Memory B cell (primary cell): ENCODE measurements around the gene PTPRN2.

ENCODE experiments used
- ATAC-seq: fragments of 150-1000 bp; cut with Tn5 transposase; 2 replicates; pipeline ENCODE4 v1.10.0; 2021; ENCODE audit warnings: low read depth, mild to moderate bottlenecking, moderate library complexity
- DNase-seq, 2 donors: peaks; one replicate each; pipeline ENCODE4 v3.0.0; 2022; ENCODE audit warnings: low spot score in 2 of 2
- H3K27ac Mint-ChIP-seq: one replicate; pipeline ENCODE4 v1.8.0; 2022; ENCODE audit warnings: mild to moderate bottlenecking, moderate library complexity, mixed read lengths
- H3K27me3 Mint-ChIP-seq: one replicate; pipeline ENCODE4 v1.8.0; 2022; ENCODE audit warnings: mixed read lengths
- H3K36me3 Mint-ChIP-seq: one replicate; pipeline ENCODE4 v1.8.0; 2022; ENCODE audit warnings: mild to moderate bottlenecking, mixed read lengths
- H3K4me1 Mint-ChIP-seq: one replicate; pipeline ENCODE4 v1.8.0; 2022; ENCODE audit warnings: mixed read lengths
- H3K4me3 Mint-ChIP-seq: one replicate; pipeline ENCODE4 v1.8.0; 2022; ENCODE audit warnings: mild to moderate bottlenecking, moderate library complexity, mixed read lengths
- H3K9me3 Mint-ChIP-seq: one replicate; pipeline ENCODE4 v1.8.0; 2022; ENCODE audit warnings: mixed read lengths

The PTPRN2 gene

DNA sequence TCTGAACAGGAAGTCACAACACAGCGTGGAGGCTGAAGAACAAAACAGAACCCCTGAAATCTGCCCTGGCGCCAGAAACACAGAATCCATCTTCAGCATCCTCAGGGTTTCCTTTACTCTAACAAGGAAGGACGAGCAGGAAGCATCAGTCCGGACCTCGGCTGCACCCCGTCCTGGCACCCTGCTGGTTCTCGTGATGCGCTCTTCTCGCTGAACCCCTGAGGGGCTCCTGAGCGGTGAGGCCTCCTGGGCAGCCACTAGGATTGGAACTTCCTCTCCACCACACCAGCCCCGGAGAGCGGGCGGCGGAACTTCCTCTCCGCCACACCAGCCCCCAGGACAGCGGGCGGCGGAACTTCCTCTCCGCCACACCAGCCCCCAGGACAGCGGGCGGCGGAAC lies 461.9 kb downstream of the PTPRN2 start:
- Mint-ChIP-seq H3K9me3 (peaks cover 1% of the 10 kb centered on the region), H3K4me1 (no peaks in the 10 kb centered on the region), H3K27me3 (no peaks in the 10 kb centered on the region), H3K36me3 (no peaks in the 10 kb centered on the region), H3K4me3 (no peak overlapping the region), H3K27ac (no peak overlapping the region)
- no peak for ATAC-seq
- DNase-seq, result no peak

DNA sequence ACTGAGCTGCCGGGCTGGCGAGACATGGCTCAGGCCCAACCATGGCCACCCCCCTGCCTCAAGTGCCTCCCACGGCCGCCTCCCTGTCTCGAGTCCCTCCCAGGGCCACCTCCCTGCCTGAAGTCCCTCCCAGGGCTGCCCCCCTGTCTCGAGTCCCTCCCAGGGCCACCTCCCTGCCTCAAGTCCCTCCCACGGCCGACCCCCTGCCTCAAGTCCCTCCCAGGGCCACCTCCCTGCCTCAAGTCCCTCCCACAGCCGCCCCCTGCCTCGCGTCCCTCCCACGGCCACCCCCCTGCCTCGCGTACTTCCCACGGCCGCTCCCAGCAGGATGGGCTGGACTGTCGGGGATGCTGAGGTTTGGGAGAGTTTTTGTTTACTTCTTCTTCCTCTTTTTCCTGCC lies 462.5 kb downstream of the PTPRN2 start:
- H3K4me3 Mint-ChIP-seq, result no peak overlapping the region
- H3K27me3 Mint-ChIP-seq, result no peaks in the 10 kb centered on the region
- no peaks in the 10 kb centered on the region for H3K36me3 Mint-ChIP-seq
- H3K4me1 Mint-ChIP-seq, result no peaks in the 10 kb centered on the region
- H3K9me3 Mint-ChIP-seq, result peaks cover 1% of the 10 kb centered on the region
- DNase-seq, result no peak
- ATAC-seq, result no peak
- no peak overlapping the region for H3K27ac Mint-ChIP-seq

DNA sequence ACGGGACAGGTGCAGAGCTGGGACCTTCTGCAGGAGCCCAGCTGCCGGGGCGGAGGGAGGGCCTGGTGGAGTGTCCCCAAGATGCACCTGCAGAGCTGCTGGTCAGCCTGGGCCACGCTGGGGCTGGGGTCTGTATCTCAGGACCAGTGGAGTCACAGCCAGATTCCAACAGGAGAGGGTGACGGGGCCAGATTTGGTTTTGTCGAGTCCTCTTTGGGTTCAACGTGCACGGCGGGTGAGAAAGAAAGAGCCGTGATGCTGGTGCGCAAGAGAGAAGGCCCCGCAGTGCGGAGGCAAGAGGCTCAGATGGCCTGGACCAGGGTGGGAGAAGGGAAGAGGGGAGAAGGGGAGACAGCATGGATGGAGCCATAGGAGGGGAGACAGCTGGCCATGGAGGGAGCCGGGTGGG lies 462.9 kb downstream of the PTPRN2 start:
- Mint-ChIP-seq H3K4me1 (no peaks in the 10 kb centered on the region), H3K27me3 (no peaks in the 10 kb centered on the region), H3K27ac (no peak overlapping the region), H3K36me3 (no peaks in the 10 kb centered on the region), H3K9me3 (peaks cover 1% of the 10 kb centered on the region), H3K4me3 (no peak overlapping the region)
- DNase-seq (no peak), ATAC-seq (no peak)

GRCh38 chr7:158123753-158124152 lies 463.9 kb downstream of the PTPRN2 start:
- H3K27me3 Mint-ChIP-seq, result no peaks in the 10 kb centered on the region
- DNase-seq (no peak), ATAC-seq (no peak)
- no peaks in the 10 kb centered on the region for H3K4me1 Mint-ChIP-seq
- H3K36me3 Mint-ChIP-seq, result no peaks in the 10 kb centered on the region
- H3K27ac Mint-ChIP-seq, result no peak overlapping the region
- H3K9me3 Mint-ChIP-seq, result peaks cover 6% of the 10 kb centered on the region
- no peak overlapping the region for H3K4me3 Mint-ChIP-seq

- Mint-ChIP-seq H3K4me1 (no peaks in the 10 kb centered on the region), H3K27me3 (no peaks in the 10 kb centered on the region), H3K27ac (no peak overlapping the region), H3K36me3 (no peaks in the 10 kb centered on the region), H3K9me3 (peaks cover 6% of the 10 kb centered on the region), H3K4me3 (no peak overlapping the region)
- ATAC-seq (no peak), DNase-seq (no peak)
These were observed 464.4 kb downstream of the PTPRN2 start for GRCh38 chr7:158123214-158123613.

DNA sequence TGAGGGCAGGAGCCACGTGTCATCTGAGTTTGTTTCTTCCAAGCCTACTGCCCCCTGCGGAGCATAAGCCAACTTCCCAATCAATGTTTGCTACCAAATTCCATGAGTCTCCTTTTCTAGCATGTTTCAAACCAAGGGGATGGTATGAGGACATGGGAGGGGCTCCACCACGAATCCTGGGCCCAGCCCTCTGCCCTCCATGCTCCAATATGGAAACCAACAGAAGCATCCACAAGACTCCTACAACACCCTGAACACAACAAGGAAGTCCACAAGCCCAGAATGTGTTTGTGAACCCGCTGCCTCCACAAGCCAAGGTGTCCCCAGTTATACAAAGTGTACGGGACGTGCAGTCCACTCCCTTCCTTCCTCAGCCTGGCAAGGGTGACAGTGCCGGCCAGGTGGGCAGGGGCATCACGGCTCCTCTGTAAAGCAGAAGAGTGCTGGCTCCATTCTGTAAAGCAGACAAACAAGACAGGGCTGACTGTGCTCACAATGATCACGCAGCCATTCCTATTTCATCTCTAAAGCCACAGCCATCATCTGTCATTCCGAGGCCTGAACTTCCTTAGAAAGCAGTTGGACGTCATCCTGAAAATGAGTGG lies 466.1 kb downstream of the PTPRN2 start:
- no peak for ATAC-seq

DNA sequence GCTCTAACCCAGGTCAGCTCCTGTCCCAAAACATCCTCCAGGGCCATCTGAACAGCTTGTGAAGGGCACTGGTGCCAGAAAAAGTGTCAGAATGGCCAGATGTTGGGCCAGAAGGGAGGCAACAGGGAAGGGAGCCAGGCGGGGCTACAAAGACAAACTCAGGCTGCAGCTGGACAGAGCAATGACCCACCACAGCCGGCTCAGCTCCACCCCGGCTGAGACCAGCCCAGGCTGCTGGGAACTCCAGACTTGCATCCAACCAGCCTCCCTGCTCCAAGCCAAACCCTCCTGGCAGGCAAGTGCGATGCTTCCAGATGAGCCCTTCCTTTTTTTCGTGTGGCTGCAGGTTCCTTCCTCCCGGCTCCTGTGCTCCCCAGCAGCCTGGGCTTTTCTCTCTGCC lies 466.9 kb downstream of the PTPRN2 start:
- no peak for ATAC-seq
- Mint-ChIP-seq H3K9me3 (peaks cover 16% of the 10 kb centered on the region), H3K27ac (no peak overlapping the region), H3K4me3 (no peak overlapping the region), H3K4me1 (no peaks in the 10 kb centered on the region), H3K36me3 (no peaks in the 10 kb centered on the region), H3K27me3 (no peaks in the 10 kb centered on the region)
- no peak for DNase-seq

More for the DNA sequence above, 466.1 kb downstream of the PTPRN2 start:
- Mint-ChIP-seq H3K4me1 (no peaks in the 10 kb centered on the region), H3K27ac (no peak overlapping the region), H3K9me3 (peaks cover 16% of the 10 kb centered on the region), H3K36me3 (no peaks in the 10 kb centered on the region), H3K27me3 (no peaks in the 10 kb centered on the region), H3K4me3 (no peak overlapping the region)
- no peak for DNase-seq

GRCh38 chr7:158120316-158120715 lies 467.3 kb downstream of the PTPRN2 start:
- no peak overlapping the region for H3K4me3 Mint-ChIP-seq
- no peak overlapping the region for H3K27ac Mint-ChIP-seq
- no peaks in the 10 kb centered on the region for H3K36me3 Mint-ChIP-seq
- DNase-seq (no peak), ATAC-seq (no peak)
- no peaks in the 10 kb centered on the region for H3K27me3 Mint-ChIP-seq
- H3K4me1 Mint-ChIP-seq, result no peaks in the 10 kb centered on the region
- H3K9me3 Mint-ChIP-seq, result peaks cover 15% of the 10 kb centered on the region

DNA sequence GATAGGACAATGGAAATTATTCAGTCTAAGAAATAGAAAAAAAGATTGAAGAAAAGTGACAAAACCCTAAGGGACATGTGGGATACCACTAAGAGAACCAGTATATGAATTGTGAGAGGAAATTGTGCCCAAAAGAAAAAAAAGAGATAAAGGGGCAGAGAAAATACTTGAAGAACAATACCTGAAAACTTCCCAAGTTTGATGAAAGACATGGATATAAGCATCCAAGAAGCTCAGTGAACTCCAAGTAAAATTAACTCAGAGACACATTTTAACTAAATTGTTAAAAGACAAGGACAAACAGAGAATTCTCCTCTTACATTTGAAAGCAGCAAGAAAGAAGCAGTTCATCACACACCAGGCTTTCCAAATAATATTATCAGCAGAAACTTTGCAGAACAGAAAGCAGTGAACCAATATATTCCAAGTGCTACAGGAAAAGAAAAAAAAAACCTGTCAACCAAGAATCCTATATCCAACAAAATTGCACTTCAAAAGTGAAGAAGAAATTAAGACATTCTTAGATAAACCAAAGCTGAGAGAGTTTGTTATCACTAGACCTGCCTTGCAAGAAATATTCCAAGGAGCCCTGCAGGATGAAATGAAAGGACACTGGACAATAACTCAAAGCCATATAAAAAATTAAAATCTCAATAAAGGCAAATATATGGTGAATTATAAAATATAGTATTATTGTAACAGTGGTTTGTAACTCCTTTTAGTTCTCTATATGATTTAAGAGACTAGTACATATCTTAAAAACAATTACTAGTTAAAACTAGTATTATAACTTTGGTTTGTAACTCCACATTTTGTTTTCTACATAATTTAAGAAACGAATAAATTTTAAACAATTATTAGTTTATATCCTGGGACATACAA lies 470.0 kb downstream of the PTPRN2 start:
- no peak for ATAC-seq
- Mint-ChIP-seq H3K9me3 (peaks cover 19% of the 10 kb centered on the region), H3K4me1 (no peaks in the 10 kb centered on the region), H3K27ac (no peak overlapping the region), H3K4me3 (no peak overlapping the region), H3K36me3 (no peaks in the 10 kb centered on the region), H3K27me3 (no peaks in the 10 kb centered on the region)
- no peak for DNase-seq

DNA sequence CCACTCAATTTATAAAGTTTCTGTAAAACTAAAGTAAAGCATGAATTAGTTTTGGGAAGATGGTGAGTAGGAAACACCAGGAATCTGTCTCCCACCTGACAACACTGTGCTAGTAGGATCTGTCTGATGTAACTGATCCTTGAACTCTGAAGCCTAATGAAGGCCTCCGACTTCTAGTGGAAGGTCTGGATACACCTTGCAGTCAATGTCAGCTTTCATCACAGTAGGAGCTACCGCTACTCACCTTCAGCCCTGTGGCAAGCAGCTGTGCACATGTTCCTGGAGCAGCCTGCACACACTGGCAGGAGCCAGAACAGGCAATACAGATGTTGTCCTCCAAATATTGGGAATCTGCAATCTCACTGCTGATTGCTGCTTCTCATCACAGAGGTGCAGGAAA lies 471.4 kb downstream of the PTPRN2 start:
- Mint-ChIP-seq H3K9me3 (peaks cover 19% of the 10 kb centered on the region), H3K27ac (no peak overlapping the region), H3K4me3 (no peak overlapping the region), H3K4me1 (no peaks in the 10 kb centered on the region), H3K36me3 (no peaks in the 10 kb centered on the region), H3K27me3 (no peaks in the 10 kb centered on the region)
- DNase-seq, result no peak
- ATAC-seq, result no peak

DNA sequence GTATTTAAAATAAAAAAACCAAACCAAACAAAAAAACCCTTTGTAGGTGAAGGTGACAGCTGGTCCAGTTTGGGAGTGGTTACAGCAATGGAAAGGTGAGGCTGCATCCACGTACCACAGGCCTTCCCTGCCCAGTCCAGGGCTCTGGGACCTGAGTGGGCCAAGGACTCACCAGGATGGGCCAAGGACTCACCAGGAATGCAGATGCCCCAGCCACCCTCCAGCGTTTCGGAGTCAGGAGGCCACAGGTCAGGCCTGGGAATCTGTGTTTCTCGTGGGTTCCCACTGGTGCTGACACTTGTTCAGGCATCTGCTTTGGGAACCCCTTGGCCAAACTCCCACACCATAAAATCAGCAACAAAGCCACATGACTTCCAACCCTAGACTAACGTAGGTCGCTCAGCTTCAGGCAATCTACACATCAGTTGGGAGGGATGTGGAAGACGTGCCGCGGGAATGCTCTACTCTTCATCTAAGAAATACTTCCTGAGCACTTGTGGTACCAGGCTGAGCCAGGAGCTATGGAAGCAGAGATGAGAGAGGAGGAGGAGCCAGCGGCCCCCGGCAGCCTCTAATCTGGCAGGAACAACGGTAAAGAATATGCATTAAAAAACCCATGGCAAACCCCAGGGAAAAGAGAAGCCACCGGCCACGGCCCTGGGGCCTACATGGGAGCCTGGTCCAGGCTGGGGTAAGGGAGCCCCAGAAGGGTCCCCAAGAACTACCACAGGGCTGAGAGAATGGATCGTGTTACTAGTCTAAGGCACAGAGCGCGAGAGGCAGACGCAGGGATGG lies 473.4 kb downstream of the PTPRN2 start:
- H3K27me3 Mint-ChIP-seq, result no peaks in the 10 kb centered on the region
- H3K4me1 Mint-ChIP-seq, result no peaks in the 10 kb centered on the region
- peaks cover 17% of the 10 kb centered on the region for H3K9me3 Mint-ChIP-seq
- DNase-seq (no peak), ATAC-seq (no peak)
- no peaks in the 10 kb centered on the region for H3K36me3 Mint-ChIP-seq
- H3K27ac Mint-ChIP-seq, result no peak overlapping the region
- no peak overlapping the region for H3K4me3 Mint-ChIP-seq

DNA sequence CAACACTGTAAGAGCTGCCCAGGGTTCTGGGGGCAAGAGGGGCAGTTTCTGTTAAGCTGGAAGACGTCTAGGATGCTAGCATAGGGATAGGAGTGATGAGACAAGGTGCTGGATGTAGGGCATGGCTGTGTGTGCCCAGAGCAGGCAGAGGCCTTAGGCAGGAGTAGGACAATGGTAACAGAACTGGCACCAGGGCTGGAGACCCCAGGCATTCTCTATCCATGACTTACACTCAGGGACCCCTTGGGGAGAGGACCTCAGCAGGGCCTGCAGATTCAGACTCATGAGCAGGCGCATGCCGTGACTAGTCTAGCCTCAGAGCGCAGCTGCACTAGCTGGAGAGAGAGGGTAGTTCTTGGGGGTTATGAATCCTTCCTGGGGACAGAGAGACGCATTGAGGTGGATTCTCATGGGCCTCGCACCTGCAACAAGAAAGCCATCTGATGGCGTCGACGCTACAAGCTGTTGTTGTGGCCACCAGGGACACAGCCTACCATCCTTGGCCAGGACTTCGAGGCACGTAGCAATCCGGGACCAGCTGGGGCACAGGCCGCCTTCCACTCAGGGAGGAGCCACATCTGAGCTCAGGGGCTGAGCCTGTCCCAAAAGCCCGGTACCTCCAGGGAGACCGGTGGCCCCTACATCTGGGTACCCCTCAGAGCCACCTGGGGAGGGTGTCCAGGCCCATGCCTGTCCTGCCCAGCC lies 474.1 kb downstream of the PTPRN2 start:
- DNase-seq, result no peak
- H3K9me3 Mint-ChIP-seq, result peaks cover 14% of the 10 kb centered on the region
- no peaks in the 10 kb centered on the region for H3K27me3 Mint-ChIP-seq
- no peak overlapping the region for H3K27ac Mint-ChIP-seq
- no peaks in the 10 kb centered on the region for H3K4me1 Mint-ChIP-seq
- ATAC-seq, result no peak
- no peaks in the 10 kb centered on the region for H3K36me3 Mint-ChIP-seq
- no peak overlapping the region for H3K4me3 Mint-ChIP-seq

- Mint-ChIP-seq H3K36me3 (no peaks in the 10 kb centered on the region), H3K4me1 (no peaks in the 10 kb centered on the region), H3K4me3 (no peak overlapping the region), H3K9me3 (peaks cover 14% of the 10 kb centered on the region), H3K27me3 (peaks cover 7% of the 10 kb centered on the region), H3K27ac (no peak overlapping the region)
- no peak for ATAC-seq
- DNase-seq, result no peak
These were observed 474.9 kb downstream of the PTPRN2 start for GRCh38 chr7:158112571-158113320.
